Cerebellar cortex (tissue), 1 donor: ENCODE measurements around the gene PIGB.
A peak's percentile ranks its signal among the peaks of the same experiment; 100 is the strongest.
"Not testable (repeated sequence)": the region's sequence is repeated elsewhere in the genome, so short reads cannot be mapped to it uniquely, and the experiment has no call there.

Source experiments
- DNase-seq: peaks from one replicate; pipeline ENCODE4 v3.0.0-alpha.2; 2015; ENCODE audit warnings: low spot score

Gene PIGB

DNA sequence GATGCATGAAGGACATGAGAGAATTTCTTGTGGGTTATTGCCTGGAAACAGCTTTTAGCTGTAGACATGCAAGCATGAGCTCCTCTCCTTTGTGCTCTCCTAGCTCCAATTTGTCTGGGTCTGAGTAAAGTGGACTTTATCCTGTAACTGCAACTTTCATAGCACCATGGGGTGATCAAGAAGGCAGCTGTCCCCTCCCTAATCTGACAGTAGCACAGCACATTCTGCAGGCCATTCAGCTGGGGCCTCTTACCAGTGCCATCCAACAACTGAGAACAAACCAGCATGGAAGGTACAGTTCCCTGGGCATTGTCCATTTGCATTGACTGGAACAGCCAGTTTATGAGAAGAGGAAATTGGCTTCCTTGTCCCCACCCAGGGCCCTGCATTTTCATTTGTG, 21.7 kb upstream of the PIGB start:
- DNase-seq = no peak

DNA sequence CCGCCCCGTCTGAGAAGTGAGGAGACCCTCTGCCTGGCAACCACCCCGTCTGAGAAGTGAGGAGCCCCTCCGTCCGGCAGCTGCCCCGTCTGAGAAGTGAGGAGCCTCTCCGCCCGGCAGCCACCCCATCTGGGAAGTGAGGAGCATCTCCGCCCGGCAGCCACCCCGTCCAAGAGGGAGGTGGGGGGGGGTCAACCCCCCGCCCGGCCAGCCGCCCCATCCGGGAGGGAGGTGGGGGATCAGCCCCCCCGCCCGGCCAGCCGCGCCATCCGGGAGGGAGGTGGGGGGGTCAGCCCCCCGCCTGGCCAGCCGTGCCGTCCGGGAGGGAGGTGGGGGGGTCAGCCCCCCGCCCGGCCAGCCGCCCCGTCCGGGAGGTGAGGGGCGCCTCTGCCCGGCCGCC, 16.2 kb upstream of the PIGB start:
- not testable (repeated sequence) for DNase-seq

DNA sequence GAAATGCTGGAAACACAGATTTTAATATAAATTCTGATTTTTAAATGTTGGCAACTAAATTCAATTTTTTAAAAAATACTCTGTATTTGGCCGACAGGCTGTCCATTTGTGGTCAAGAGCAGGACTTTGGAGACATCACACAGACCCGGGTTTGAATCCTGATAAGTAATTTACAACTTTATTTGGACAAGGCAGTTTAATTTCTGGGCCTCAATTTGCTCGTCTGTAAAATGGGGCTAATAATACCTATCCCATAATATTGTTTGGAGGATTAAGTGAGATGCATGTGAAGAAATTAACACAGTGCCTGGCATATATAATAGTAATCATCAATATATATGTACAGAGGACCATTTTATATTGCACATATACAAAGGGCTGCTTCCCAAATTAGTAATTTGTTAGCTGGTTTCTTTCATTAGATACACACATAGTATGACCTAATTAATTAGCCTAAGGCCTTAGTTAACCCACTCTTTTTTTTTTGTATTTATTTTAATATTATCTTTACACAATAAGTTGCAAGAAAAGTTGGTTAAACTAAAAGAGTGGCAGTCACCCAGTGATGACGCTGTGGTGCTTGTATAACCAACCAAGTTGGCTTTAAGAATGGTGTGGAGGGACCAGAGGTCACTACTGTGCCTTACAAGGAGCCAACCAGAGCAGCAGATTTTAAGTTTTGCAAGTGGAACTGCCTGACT, 665 bp downstream of the PIGB start:
- DNase-seq = peak; percentile 22

DNA sequence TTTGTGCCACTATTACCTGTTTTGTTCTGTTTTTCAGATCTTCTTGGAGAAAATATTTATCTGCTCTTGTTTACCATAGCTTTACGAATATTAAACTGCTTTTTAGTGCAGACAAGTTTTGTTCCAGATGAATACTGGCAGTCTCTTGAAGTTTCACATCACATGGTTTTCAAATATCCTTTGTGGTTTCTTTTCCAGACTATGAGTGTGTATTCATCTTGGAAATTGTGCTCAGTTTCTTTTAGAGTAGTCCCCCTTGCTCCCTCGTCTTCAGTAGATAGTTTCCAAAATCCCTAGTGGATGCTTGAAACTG, 1.2 kb downstream of the PIGB start:
- DNase-seq = peak; percentile 3

DNA sequence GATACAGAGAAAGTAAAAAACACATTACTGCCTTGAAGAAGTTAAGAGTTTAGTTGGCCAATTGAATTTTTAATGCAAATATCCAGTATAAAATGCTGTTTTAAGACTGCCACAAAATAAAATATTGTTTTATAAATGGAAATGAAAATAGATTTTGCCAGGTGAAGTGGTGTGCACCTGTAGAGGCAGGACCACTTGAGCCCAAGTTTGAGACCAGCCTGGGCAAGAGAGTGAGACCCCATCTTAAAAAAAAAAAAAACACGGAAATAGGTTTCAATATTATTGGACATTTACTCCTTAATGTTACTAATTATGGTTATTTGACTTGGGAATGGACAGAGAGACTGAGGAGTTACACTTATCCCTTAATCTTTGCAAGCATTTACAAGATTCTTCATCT, 1.9 kb downstream of the PIGB start:
- DNase-seq = no peak

DNA sequence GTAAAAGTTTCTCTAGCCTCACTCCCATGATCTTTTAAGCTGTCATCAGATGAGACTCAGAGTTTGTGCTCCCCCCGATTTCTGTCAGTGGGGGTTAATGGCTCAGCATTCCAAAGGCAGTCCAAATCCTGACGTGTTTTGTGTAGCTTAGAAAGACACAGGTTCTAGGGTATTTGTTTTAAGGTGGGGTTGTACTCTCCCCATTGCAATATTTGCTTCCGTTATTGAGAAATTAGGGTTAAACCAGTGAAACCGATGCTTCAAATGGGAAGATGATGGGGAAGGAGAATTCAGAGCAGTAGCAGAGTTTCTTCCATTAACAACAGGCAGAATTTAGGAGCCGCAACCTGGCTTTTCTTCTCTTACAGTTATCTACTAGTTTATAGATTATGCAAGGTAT, 3.4 kb downstream of the PIGB start:
- no peak for DNase-seq

DNA sequence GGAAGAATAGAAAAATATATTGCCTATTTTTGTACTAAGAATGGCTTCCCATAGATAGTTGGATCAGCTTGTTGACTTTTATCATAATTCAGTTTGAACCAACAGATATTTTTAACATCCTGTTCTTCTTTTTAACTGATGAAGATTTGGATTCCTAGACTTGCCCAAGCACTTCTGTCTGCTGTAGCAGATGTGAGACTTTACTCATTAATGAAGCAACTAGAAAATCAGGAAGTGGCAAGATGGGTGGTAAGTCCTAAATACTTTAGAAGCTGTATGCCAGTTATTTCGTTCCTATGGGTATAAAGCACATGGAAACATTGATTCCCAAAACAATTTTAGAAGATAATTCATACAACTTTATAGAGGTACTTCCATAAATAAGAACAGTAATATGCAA, 8.4 kb downstream of the PIGB start:
- DNase-seq = no peak

DNA sequence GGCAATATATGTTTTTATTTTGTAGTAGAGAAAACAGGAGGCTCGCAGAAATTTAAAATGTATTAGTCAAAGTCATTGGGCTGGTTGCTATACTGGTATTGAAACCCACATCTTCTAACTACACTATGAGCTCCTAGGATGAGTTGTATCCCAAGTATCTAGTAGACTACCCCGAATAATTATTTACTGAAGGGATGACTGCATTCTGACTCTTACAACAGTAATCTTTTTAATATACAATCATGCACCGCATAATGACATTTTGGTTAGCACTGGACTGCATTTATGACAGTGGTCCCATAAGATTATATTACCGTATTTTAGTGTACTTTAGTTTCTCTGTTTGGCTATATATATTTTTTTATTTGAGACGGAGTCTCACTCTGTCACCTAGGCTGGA, 15.3 kb downstream of the PIGB start:
- DNase-seq = no peak

DNA sequence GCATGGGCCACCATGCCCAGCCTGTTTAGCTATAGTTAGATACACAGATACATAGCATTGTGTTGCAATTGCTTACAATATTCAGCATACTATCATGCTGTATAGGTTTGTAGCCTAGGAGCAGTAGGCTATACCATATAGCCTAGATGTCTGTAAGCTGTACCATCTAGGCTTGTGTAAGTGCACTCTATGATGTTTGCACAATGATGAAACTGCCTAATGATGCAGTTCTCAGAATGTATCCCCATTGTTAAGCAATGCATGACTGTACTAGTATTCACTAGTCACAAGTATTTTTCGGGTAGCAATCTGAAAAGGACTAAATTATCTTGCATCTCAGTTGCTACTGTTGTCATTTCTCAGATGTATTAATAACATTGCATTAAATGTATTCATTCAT, 16.0 kb downstream of the PIGB start:
- DNase-seq = no peak

DNA sequence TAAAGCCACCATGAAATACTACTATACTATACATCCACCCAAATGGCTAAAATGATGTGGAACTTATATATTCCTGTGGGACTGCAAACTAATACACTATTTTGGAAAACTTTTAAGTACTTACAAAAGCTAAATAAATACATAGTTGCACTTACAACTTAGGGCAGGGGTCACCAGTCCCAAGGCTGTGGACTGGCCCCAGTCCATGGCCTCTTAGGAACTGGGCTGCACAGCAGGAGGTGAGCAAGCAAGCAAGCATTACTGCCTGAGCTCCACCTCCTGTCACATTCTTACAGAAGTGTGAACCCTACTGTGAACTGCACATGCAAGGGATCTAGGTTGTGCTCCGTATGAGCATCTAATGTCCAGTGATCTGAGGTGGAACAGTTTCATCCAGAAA, 18.1 kb downstream of the PIGB start:
- DNase-seq = no peak

DNA sequence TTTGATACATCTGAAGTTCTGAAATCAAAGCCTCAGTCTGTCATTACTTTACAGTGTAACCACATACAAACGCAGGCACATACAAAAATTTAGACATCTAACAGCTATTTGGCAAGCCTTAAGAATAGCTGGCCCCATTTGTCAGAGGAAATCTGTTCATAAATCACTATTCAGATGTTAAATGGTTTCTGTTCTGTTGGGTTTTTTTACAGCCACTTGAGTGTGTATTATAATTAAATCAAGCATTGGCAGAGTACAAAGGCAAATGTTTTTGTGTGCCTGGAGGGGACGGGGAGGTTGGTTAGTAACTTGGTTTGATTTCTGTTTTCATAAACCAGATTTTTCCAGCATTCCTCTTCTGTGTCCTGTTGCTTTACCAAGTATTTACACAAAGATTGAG, 24.1 kb downstream of the PIGB start:
- DNase-seq = no peak

DNA sequence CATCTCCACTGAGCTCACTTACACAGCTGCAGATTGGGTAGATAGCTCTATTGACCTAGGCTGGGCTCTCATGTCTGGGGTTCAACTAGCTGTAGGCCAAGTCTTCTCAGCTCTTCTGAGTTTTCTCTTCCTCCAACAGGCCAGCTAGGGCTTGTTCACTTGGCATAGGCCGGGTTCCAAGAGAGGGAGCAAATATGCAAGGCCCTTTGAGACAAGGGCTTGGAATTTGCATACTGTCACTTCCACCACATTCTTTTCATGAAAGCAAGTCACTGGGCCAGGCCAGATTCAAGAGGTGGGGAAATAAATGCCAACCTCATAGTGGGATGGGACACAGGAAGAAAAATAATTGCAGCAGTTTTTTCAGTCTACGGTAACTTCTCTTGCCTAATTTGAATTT, 25.2 kb downstream of the PIGB start:
- DNase-seq = no peak

DNA sequence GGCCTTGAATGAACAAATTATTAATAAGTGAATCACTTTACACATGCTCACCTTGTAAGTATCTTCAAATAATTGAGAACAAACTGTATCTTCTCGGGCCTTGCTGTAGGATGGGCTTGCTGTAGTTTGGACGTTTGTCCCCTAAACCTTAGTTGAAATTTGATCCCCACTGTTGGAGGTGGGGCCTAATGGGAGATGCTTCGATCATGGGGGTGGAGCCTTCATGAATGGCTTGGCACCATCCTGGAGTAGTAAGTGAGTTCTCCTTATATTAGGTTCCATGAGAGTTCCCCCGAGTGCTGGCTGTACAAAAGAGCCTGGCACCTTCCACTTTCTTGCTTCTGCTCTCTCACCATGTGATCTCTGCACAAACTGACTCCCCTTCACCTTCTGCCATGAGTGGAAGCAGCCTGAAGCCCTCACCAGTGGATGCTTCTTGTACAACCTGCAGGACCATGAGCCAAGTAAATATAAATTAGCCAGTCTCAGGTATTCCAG, 29.3 kb downstream of the PIGB start:
- no peak for DNase-seq

DNA sequence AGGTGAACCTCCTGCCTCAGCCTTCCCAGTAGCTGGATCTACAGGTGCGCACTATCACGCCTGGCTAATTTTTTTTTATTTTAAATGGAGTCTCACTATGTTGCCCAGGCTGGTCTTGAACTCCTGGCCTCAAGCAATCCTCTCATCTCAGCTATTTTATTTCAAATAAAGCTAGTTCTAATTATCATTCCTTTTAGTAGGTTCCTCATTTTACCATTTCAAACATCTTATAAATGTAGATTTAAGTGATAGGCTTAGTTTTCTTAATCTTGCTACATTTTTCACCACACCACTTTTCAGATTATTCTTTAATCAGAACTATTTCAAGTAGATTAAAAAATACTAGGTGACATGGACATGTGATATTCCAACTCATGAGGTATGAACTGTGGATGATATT, 30.3 kb downstream of the PIGB start:
- no peak for DNase-seq

DNA sequence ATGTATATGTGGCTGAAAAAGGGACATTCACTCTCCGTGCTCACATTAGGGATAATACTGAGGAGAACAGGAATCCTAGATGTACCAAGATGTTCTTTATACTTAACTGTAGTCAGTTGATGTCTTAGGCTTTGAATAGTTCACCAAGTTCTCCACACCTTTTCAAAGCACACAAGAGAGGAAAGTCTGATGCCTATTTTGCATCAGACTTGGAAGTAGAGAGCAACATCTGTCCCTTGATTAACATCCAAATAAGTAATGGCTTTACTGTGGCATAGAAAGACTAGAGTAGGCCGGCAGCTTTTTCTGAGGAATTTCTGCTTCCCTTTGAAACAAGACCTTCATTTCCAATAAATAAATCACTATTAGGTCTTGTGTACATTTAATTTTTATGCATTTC, 34.0 kb downstream of the PIGB start:
- no peak for DNase-seq

DNA sequence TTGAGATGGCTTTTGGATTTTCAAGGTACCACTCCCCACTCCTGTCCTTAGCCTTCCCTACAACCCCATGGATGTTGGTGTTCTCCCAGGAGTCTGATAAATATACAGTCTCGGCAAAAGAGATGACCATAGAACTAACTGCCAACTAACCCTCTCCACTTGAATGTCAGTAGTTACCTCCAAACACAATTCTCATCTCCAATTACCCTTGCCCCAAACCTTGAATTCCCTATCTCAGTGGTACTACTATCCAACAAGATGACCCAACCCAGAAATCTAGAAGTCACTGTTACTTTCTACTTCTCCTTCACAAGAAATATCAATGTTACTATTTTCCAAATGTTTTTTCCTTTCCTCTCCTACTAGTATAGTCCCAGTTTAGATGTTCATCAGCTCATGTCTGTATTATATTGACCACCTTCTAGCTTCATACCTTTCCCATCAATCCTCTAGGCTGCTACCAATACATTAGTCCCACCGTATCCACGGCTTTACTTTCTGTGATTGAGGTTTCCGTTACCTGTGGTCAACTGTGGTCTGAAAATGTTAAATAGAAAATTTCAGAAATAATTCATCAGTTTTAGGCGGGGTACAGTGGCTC, 38.1 kb downstream of the PIGB start:
- DNase-seq = no peak

DNA sequence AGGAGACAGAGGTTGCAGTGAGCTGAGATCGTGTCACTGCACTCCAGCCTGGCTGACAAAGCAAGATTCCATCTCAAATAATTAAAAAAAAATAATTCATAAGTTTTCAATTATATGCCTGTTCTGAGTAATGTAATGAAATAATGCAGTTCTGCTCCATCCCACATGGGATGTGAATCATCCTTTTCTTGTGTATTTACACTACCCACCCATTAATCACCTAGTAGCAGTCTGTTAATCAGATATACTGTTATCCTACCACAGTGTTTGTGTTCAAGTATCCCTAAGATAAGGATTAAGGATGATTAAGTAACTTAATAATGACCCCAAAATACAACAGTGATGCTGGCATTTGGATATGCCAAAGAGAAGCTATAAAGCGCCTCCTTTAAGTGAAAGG, 38.8 kb downstream of the PIGB start:
- no peak for DNase-seq

DNA sequence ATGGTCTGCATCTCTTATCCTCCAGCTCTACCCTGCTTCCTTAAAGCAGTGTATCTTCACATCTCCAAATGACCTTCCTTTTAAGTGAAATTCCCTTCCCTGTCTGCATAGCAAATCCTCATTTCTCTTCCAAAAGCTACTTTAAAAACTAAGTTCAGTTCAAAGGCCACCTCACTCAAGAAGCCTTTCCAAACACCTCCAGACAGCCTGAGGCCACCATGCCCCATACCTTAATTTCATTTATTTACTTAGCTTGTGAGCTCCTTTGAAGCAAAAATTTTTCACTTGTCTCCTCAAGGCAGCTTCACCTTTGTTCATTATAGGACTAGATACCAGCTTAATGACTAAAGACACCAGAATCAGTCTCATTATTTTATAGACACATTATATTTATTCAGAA, 39.4 kb downstream of the PIGB start:
- DNase-seq = no peak

DNA sequence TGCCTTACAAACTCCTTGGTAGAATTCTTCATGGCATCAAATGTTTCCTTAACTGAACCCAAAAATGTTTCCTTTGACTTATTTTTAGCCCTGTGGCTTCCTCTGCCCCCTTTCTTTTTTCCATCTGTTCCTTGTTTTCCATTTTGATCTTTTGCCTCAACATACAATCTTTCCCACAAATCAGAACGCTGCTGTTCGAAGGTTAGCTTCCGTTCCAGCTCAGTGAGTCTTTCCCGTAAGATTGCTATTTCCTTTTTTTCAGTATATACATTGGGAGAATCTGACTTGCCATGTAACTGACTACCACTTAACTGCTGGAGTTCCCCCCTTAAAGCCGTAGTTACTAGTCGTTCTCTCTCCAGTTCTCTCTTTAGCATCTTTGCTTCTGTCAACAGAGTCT, 41.2 kb downstream of the PIGB start:
- DNase-seq = peak; percentile 12

DNA sequence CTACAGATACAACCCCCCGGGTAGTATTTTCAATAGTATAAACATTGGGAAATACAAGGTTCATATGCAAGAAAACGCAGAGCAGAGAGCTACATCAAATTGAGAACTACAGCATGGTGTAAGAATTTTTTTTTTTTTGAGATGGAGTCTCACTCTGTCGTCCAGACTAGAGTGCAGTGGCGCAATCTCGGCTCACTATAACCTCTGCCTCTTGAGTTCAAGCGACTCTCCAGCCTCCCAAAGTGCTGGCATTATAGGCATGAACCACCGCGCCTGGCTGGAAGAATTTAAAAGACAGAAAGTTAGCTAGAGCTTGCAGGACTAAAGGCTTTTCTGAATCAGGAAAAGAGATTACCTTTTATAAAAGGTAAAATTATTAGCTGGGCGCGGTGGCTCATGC, 42.0 kb downstream of the PIGB start:
- DNase-seq = no peak

DNA sequence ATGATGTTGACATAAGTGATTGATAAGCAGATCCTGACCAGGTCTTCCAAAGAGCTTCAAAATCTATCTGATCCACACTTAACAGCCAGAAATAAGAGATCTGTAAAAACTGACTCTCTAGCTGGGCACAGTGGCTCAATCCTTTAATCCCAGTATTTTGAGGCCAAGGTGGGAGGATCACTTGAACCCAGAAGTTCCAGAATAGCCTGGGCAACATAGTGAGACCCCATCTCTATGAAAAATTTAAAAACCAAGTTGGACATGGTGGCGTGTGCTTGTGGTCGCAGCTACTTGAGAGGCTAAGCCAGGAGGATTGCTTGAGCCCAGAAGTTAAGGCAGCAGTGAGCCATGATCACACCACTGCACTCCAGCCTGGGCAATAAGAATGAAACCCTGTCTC, 43.6 kb downstream of the PIGB start:
- DNase-seq = no peak

DNA sequence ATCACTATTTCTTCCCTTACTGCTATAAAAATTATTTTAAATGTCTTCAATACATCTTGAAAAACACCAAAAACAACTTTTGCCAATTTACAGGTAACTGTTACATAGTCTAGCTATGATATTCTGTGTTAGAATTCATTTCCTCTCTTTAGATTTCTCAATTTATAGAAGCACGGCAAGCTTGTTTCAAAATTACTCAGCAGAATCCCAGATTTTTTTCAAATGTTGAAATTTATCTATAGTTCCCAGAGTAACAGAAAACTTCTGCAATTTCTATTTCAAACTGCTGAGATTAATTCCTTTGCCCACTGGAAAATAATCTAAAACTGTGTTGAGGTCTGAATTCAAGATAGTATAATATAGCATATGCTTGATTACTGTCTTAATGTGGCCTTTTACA, 48.0 kb downstream of the PIGB start:
- DNase-seq = no peak

DNA sequence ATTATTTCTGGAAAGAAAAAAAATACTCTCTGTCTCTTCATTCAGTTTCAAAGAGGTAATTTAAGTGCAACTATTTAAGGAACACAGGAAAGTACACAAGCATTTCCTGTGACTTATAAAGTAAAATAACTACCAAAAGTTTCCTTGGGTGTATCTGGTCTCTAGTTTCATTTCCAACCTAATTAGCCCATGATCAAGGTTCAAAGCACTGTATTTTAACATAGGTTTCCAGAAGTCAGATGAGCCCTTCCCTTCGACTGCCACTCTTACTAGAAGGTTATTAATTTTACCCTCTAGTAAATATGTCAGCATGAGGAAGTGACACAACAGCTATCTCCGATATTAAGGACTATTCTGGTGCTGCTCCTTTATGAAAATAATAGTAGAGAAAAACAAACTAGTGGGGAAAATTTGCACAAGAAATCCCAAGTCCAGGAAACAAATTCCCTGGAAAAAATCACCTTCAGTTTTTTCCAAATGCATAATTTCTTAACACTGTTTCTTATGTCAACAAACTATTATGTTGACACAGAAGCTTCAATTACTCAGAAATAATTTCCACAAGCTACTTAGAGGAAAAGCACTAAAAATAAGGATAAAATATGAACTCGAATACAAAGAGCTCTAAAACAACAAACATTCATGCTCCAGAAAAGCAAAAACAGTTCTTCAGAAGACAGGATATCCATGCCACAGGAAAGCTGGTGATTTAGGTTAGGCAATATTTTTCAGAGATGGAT, 53.8 kb downstream of the PIGB start:
- no peak for DNase-seq

DNA sequence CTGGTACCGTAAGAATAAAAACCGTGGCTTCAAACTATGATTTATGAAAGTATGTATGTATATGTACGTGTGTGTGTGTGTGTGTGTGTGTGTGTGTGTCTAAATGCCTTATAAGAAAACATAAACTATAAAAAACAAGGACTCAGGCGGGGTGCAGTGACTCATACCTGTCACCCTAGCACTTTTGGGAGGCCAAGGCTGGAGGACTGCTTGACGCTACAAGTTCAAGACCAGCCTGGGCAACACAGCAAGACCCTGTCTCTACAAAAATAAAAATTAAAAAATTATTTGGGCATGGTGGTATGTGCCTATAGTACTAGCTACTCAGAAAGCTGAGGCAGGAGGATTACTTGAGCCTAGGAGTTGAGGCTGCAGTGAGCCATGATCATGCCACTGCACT, 60.1 kb downstream of the PIGB start:
- no peak for DNase-seq
